WERI-Rb-1 (cell line): ENCODE measurements around the gene PLPPR3.
"Not testable (repeated sequence)": the region's sequence is repeated elsewhere in the genome, so short reads cannot be mapped to it uniquely, and the experiment has no call there.

Experiments used
- DNase-seq: peaks from one replicate; pipeline ENCODE4 v3.0.0-alpha.2; 2020
- H3K27ac ChIP-seq: fragments of 250-450 bp; sonication (Bioruptor Pico); 2 replicates; pipeline ENCODE4 v1.5.1; 2020; ENCODE audit warnings: mild to moderate bottlenecking, moderate library complexity
- H3K27me3 ChIP-seq: fragments of 250-450 bp; sonication (Bioruptor Pico); 2 replicates; pipeline ENCODE4 v1.5.1; 2021; ENCODE audit warnings: mild to moderate bottlenecking, low read depth, moderate library complexity; ENCODE audit not compliant: insufficient read depth, severe bottlenecking
- H3K36me3 ChIP-seq: fragments of 250-450 bp; sonication (Bioruptor Pico); 2 replicates; pipeline ENCODE4 v1.5.1; 2020; ENCODE audit warnings: mild to moderate bottlenecking, moderate library complexity
- H3K4me3 ChIP-seq: 2 replicates; pipeline ENCODE4 v1.5.1; 2011; ENCODE audit warnings: low read depth, mild to moderate bottlenecking, control low read depth, low read length
- H3K9me3 ChIP-seq: fragments of 250-450 bp; sonication (Bioruptor Pico); 2 replicates; pipeline ENCODE4 v1.5.1; 2021; ENCODE audit warnings: mild to moderate bottlenecking, moderate library complexity; ENCODE audit not compliant: severe bottlenecking
- CTCF ChIP-seq: IDR thresholded peaks from 2 replicates; pipeline ENCODE4 v1.5.1; 2011; ENCODE audit warnings: low read depth, mild to moderate bottlenecking, control low read depth, inconsistent platforms, low read length

Gene PLPPR3

DNA sequence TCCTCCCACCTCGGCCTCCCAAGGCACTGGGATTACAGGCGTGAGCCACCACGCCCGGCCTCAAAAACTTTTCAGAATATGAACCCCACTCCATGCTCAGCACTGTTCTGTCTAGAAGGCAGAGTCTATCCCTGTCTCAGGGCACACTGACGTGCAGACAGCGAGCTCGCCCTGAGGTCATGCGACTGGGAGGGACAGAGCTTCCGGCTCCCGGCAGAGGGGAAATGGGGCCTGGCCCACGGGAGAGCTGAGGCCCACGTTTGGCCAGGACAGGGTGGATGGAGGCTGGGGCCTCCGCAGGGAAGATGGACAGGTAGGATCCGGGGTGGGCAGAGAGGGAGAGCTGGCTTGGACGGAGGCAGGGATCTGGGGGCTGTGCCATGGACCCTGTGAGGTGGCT lies 3.1 kb upstream of the PLPPR3 start:
- Histone ChIP-seq H3K27ac (no peak overlapping the region), H3K36me3 (no peaks in the 10 kb centered on the region), H3K27me3 (no peaks in the 10 kb centered on the region), H3K9me3 (no peaks in the 10 kb centered on the region), H3K4me3 (no peak overlapping the region)
- no peak for DNase-seq
- no peak for TF ChIP-seq CTCF

- Histone ChIP-seq H3K27me3 (no peaks in the 10 kb centered on the region), H3K27ac (peak overlapping the region; percentile 55)
- DNase-seq: peak; percentile 58
Measured at GRCh38 chr19:823565-824121, 1.9 kb upstream of the PLPPR3 start.

GRCh38 chr19:821231-821824 lies 427 bp downstream of the PLPPR3 start:
- no peak for TF ChIP-seq CTCF
- H3K9me3 ChIP-seq: no peaks in the 10 kb centered on the region
- H3K4me3 ChIP-seq: peak overlapping the region; percentile 68
- DNase-seq: peak; percentile 44
- H3K27me3 ChIP-seq: no peaks in the 10 kb centered on the region
- peak overlapping the region; percentile 44 for H3K27ac ChIP-seq
- peaks cover 4% of the 10 kb centered on the region for H3K36me3 ChIP-seq

More at GRCh38 chr19:823565-824121, 1.9 kb upstream of the PLPPR3 start:
- H3K4me3 ChIP-seq: no peak overlapping the region
- no peak for TF ChIP-seq CTCF
- H3K9me3 ChIP-seq: no peaks in the 10 kb centered on the region
- no peaks in the 10 kb centered on the region; the same call in 1 of the 2 replicates for H3K36me3 ChIP-seq

DNA sequence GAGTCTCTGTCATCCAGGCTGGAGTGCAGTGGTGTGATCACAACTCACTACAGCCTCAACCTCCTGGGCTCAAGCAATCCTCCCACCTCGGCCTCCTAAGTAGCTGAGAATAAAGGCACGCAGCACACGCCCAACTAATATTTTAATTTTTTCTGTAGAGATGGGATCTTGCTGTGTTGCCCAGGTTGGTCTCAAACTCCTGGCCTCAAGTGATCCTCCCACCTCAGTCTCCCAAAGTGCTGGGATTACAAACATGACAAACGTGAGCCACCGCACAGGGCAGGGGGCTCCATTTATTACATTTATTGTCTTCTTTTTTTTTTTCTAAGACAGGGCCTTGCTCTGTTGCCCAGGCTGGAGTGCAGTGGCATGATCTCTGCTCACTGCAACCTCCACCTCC lies 1.5 kb downstream of the PLPPR3 start:
- not testable (repeated sequence) for H3K9me3 ChIP-seq, H3K36me3 ChIP-seq, H3K27ac ChIP-seq, DNase-seq, H3K27me3 ChIP-seq, H3K4me3 ChIP-seq

- H3K27me3 ChIP-seq: no peaks in the 10 kb centered on the region
Measured at GRCh38 chr19:816500-816857, 5.3 kb downstream of the PLPPR3 start.

More at GRCh38 chr19:816500-816857, 5.3 kb downstream of the PLPPR3 start:
- no peak for TF ChIP-seq CTCF
- no peak for DNase-seq
- Histone ChIP-seq H3K9me3 (no peaks in the 10 kb centered on the region), H3K27ac (no peak overlapping the region), H3K4me3 (no peak overlapping the region), H3K36me3 (peaks cover 37% of the 10 kb centered on the region)
